ENCODE measurements around the gene CCL22.

CCL22 gene

DNA sequence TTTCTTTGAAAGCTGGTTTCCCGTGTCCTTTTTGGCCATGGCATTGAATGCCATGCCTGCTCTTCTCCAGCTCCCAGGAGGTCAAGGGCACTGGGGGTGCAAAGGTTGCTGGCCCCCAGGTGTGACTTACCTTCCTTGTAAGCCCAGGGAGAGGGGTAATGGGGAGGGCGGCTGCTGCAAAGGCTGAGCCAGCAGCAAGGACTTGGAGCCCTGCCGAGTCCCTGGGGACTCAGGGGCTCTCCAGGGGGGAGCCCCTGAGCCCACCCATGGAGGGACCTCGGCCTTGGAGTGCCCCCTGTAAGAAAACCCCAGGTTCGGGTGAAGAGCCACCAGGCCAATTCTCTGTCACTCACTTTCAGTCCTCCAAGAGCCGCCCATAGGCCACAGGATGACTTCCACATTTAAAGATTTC, 5.9 kb upstream of the CCL22 start:
- no peak for TF ChIP-seq CTCF (IDR thresholded peaks at IDR 0.05)

- TF ChIP-seq CTCF (IDR thresholded peaks at IDR 0.05) = no peak
These were observed 4.3 kb upstream of the CCL22 start for GRCh38 chr16:57354311-57354710.

- TF ChIP-seq CTCF (IDR thresholded peaks at IDR 0.05) = no peak
These were observed 2.6 kb upstream of the CCL22 start for GRCh38 chr16:57355898-57356414.

GRCh38 chr16:57356547-57356946, 2.0 kb upstream of the CCL22 start:
- no peak for TF ChIP-seq CTCF (IDR thresholded peaks at IDR 0.05)

DNA sequence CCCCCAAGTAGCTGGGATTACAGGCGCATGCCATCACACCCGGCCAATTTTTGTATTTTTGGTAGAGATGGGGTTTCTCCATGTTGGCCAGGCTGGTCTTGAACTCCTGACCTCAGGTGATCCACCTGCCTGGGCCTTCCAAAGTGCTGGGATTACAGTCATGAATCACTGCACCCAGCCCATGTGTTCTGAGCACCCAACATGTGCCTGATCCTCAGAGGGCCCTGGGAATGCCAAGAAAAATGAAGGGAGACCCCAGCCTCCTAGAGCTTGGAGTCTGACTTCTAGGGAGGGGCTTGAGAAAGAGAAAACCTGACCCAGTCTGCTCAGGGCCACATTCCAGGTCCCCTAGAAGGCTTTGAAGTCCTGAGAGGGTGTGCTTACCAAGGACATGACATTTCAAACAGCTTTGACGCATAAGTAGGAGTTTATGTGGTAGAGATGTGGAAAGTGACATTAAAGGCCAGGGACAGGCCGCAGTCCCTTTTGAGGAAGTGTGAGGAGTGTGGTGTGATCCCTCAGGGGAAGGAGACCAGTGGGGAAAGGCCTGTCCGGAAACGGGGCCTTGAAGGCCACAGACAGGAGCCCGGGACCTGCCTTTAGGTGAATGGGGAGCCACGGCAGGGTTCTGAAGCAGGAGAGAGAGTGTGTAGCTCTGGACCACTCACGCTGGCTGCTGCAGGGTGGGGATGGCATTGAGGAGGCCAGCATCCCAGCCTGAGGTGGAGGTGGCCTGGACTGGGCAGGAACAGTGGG, 1.1 kb upstream of the CCL22 start:
- no peak for TF ChIP-seq CTCF (IDR thresholded peaks at IDR 0.05)

GRCh38 chr16:57358086-57358420, 530 bp upstream of the CCL22 start:
- TF ChIP-seq CTCF (IDR thresholded peaks at IDR 0.05) = no peak

- TF ChIP-seq CTCF (IDR thresholded peaks at IDR 0.05) = no peak
These were observed 1.8 kb downstream of the CCL22 start for GRCh38 chr16:57360321-57360935.
